Kidney (tissue), 14 donors: ENCODE data around the gene PCNT. TPM values are rescaled to one million over a fixed set of nuclear protein-coding genes. Genes with fewer than 3 reads are reported as not detected.

ENCODE experiments used
- DNase-seq, 5 donors: peaks; one replicate each; pipeline ENCODE4 v3.0.0-alpha.2; 2013 to 2020
- FAIRE-seq: peaks from 2 replicates; lab custom pipeline; 2012; peaks lifted over from hg19 to GRCh38; lab: Jason Lieb, UNC
- H3K27ac ChIP-seq, 2 donors: one replicate each; pipeline ENCODE4 v1.7.0; 2013; ENCODE audit warnings: low read depth in 2 of 2, low read length in 2 of 2, inconsistent platforms in 1 of 2
- H3K27me3 ChIP-seq: one replicate; pipeline ENCODE4 v1.7.1; 2013; ENCODE audit warnings: low read length, inconsistent platforms; ENCODE audit not compliant: control insufficient read depth, insufficient read depth
- H3K36me3 ChIP-seq, 3 donors: one replicate each; pipeline versions ENCODE4 v1.7.0 to v1.7.1; 2013; ENCODE audit warnings: low read length in 3 of 3, control low read depth in 1 of 3, inconsistent platforms in 1 of 3; ENCODE audit not compliant: insufficient read depth in 3 of 3, control insufficient read depth in 2 of 3
- H3K4me1 ChIP-seq, 3 donors: one replicate each; pipeline versions ENCODE4 v1.7.0 to v1.7.1; 2013; ENCODE audit warnings: low read length in 3 of 3, inconsistent platforms in 1 of 3, low read depth in 1 of 3; ENCODE audit not compliant: control insufficient read depth in 2 of 3, insufficient read depth in 2 of 3
- H3K4me3 ChIP-seq, 3 donors: one replicate each; pipeline versions ENCODE4 v1.7.0 to v1.8.1; 2013; ENCODE audit warnings: low read length in 3 of 3, control low read depth in 1 of 3, inconsistent platforms in 1 of 3
- H3K9ac ChIP-seq, 3 donors: one replicate each; pipeline versions ENCODE4 v1.7.0 to v1.7.1; 2013; ENCODE audit warnings: low read length in 3 of 3, control low read depth in 1 of 3, inconsistent platforms in 1 of 3
- H3K9me3 ChIP-seq, 3 donors: one replicate each; pipeline versions ENCODE4 v1.7.0 to v1.7.1; 2013; ENCODE audit warnings: low read length in 3 of 3, control low read depth in 1 of 3, inconsistent platforms in 1 of 3; ENCODE audit not compliant: control insufficient read depth in 2 of 3, insufficient read depth in 1 of 3
- intact Hi-C: fragments of 100-400 bp; cut with DNase I; formaldehyde crosslinking; loops from one replicate; pipeline ENCODE4 v1.11.1; 2022
- polyA plus RNA-seq: library from polyadenylated mRNA; stranded (reverse); fragments of 350-450 nt; fragmentation: Illumina TruSeq; extraction: RNeasy Lipid Tissue Mini Kit (QIAGEN cat#74804); gene quantifications from one replicate; pipeline ENCODE4 v1.2.3, GENCODE V29; 2014; ENCODE audit warnings: low read depth, low replicate concordance; ENCODE audit not compliant: insufficient read depth
- total RNA-seq: library from RNA; stranded (reverse); fragmentation: NEBNext Ultra II Directional; extraction: Animal tissue kit (Norgen Biotek cat#: 25700); gene quantifications from one replicate; pipeline ENCODE4 v1.2.1, GENCODE V29; 2021
- TF ChIP-seq, protein P1 (sequence below): IDR thresholded peaks from 3 replicates; pipeline ENCODE4 v1.5.1; 2012; ENCODE audit warnings: mild to moderate bottlenecking, moderate library complexity, borderline replicate concordance; ENCODE audit not compliant: insufficient read depth; ENCODE audit errors: extremely low read depth
- donor health status: control.
- donor health status: control.
- donor health status: control.
- donor health status: control.
- donor health status: control.
- donor health status: DM: yes; HTN: yes; CAD: no.
- donor health status: Normal renal cell carcinoma (clear cell type).

PCNT gene
- total and polyA plus RNA-seq, 2 donors from 2014 or later, result 4.2 to 26.1 TPM

DNA sequence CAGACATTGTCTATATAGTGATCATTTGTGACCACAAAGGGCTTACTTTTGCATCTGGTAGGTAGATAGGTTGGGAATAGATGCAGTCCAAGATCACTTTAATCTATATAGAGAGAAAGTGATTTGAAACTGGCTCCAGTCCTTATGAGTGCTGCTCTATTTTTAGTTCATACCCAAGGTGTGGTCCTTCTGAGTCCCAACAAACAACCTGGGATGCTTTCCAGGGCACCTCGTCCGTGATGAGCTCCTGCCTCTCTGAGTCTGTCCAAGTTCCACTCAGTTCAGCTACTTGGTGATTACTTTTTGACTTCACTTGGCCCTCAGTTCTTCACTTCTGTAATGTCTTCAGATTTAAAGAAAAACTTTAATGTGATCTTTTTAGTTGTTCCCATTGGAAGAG, 155.0 kb downstream of the PCNT start:
- Histone ChIP-seq H3K36me3 (no peaks in the 10 kb centered on the region), H3K4me3 (no peak overlapping the region), H3K9ac (no peak overlapping the region), H3K27ac (no peak overlapping the region), H3K9me3 (no peaks in the 10 kb centered on the region), H3K4me1 (no peaks in the 10 kb centered on the region), H3K27me3 (no peaks in the 10 kb centered on the region)
- TF ChIP-seq, protein P1, sequence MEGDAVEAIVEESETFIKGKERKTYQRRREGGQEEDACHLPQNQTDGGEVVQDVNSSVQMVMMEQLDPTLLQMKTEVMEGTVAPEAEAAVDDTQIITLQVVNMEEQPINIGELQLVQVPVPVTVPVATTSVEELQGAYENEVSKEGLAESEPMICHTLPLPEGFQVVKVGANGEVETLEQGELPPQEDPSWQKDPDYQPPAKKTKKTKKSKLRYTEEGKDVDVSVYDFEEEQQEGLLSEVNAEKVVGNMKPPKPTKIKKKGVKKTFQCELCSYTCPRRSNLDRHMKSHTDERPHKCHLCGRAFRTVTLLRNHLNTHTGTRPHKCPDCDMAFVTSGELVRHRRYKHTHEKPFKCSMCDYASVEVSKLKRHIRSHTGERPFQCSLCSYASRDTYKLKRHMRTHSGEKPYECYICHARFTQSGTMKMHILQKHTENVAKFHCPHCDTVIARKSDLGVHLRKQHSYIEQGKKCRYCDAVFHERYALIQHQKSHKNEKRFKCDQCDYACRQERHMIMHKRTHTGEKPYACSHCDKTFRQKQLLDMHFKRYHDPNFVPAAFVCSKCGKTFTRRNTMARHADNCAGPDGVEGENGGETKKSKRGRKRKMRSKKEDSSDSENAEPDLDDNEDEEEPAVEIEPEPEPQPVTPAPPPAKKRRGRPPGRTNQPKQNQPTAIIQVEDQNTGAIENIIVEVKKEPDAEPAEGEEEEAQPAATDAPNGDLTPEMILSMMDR, result no peak
- intact Hi-C loops, result no loop called here
- DNase-seq (no peak), FAIRE-seq (no peak)

DNA sequence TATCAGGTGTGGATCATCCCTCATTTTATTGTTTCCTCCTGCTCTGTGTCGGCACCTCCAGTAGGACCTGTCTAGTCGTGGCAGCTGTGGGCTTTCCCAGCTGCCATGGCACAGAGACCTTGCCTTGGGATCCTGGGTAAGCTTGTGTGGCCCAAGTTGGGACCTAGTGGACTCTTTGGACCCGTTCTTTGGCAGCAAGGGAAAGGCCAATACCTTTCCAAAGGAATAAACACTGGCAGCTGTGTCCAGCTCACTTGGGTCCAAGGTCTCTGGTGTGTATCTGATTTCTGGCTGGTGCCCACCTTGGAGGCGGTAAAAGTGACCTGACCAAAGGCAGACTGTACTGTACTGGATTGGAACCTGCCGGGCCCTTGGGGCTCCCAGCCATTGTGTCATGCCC, 156.5 kb downstream of the PCNT start:
- Histone ChIP-seq H3K4me1 (no peaks in the 10 kb centered on the region), H3K4me3 (no peak overlapping the region), H3K36me3 (peaks cover 0 to 4% (median 0%) of the 10 kb centered on the region in 3 donors), H3K9ac (no peak overlapping the region), H3K27me3 (no peaks in the 10 kb centered on the region), H3K27ac (no peak overlapping the region), H3K9me3 (no peaks in the 10 kb centered on the region)
- TF ChIP-seq, protein P1, result no peak
- FAIRE-seq, result no peak
- no peak for DNase-seq
- intact Hi-C loops, result no loop called here

DNA sequence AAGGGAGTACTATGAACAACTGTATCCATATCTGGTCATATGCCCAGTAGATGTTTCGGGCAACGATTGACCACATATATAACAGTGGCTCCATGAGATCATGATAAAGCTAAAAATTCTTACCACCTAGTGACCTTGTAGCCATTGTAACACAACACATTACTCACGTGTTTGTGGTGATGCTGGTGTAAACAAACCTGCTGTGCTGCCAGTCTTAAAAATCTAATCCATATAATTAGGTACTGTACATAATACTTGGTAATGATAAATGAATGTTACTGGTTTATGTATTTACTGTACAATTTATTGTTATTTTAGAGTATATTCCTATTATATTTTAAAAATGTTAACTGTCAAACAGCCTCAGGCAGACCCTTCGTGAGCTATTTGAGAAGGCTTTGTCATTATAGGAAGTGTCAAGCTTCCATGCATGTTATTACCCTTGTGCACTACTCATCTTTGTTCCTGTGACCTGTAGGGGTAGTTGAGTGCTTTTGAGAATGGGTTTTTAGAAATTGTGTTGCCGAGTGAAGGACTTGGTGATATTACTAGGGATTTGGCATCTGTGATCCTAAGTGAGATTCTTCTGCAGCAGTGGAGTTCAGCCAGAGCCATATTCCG, 158.4 kb downstream of the PCNT start:
- H3K9ac ChIP-seq, result no peak overlapping the region
- H3K27ac ChIP-seq, result no peak overlapping the region
- no peak overlapping the region for H3K4me3 ChIP-seq
- H3K36me3 ChIP-seq, result peaks cover 0 to 4% (median 2%) of the 10 kb centered on the region in 3 donors
- no peaks in the 10 kb centered on the region for H3K9me3 ChIP-seq
- FAIRE-seq (no peak), DNase-seq (no peak)
- intact Hi-C loops, result no loop called here
- H3K4me1 ChIP-seq, result no peaks in the 10 kb centered on the region
- H3K27me3 ChIP-seq, result no peaks in the 10 kb centered on the region
- TF ChIP-seq, protein P1, result no peak

DNA sequence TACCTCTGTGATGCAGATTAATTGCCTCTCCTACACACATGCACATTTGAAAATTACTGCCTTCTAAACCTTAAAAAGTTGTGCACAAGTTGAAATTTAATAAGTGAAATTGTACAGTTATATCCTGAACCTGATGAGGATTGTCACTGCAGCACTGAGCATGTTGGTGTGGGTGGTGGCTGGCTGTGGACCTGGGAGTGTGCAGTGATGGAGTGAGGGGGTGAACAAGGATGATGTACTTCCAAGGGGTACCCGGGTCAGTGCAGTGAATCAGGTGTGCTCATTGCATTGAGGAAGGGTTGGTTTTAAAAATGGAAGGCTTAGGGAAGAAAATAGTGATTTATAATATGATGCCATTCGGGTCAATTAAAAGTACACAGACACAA, 158.9 kb downstream of the PCNT start:
- no peak for DNase-seq
- no peaks in the 10 kb centered on the region for H3K9me3 ChIP-seq
- TF ChIP-seq, protein P1, result no peak

More for the DNA sequence above, 158.9 kb downstream of the PCNT start:
- no peak for FAIRE-seq
- Histone ChIP-seq H3K4me1 (no peaks in the 10 kb centered on the region), H3K27me3 (no peaks in the 10 kb centered on the region), H3K36me3 (peaks cover 0 to 4% (median 2%) of the 10 kb centered on the region in 3 donors), H3K4me3 (no peak overlapping the region), H3K27ac (no peak overlapping the region), H3K9ac (no peak overlapping the region)
- intact Hi-C loops, result no loop called here
